Calu3 (cell line): Measurements from ENCODE around the gene CFAP299. TPM values are rescaled to one million over a fixed set of nuclear protein-coding genes. Genes with fewer than 3 reads are reported as not detected.
"Not testable (repeated sequence)": the region's sequence is repeated elsewhere in the genome, so short reads cannot be mapped to it uniquely, and the experiment has no call there.

Experiments used
- BruUV-seq: library from RNA; stranded (reverse); fragments of 400-500 nt; replicated peaks from 2 replicates; lab custom pipeline; 2021; lab: Mats Ljungman, UMichigan
- CTCF ChIA-PET: fragments of 300-600 bp; sonication (Branson Sonifier 250); formaldehyde crosslinking; loops from one replicate; lab custom pipeline; 2022; ENCODE audit warnings: antibody characterized with exemption; lab: Charles Lee
- DNase-seq: peaks from one replicate; pipeline ENCODE4 v3.0.0; 2022
- H3K27ac Mint-ChIP-seq: one replicate; pipeline ENCODE4 v1.8.0; 2022; ENCODE audit warnings: mixed read lengths; ENCODE audit not compliant: unreplicated experiment
- H3K27me3 Mint-ChIP-seq: one replicate; pipeline ENCODE4 v1.8.0; 2022; ENCODE audit warnings: mixed read lengths; ENCODE audit not compliant: unreplicated experiment
- H3K36me3 Mint-ChIP-seq: one replicate; pipeline ENCODE4 v1.8.0; 2022; ENCODE audit warnings: mild to moderate bottlenecking, moderate library complexity, mixed read lengths; ENCODE audit not compliant: insufficient read depth, unreplicated experiment
- H3K4me1 Mint-ChIP-seq: one replicate; pipeline ENCODE4 v1.8.0; 2022; ENCODE audit warnings: mild to moderate bottlenecking, low read depth, mixed read lengths; ENCODE audit not compliant: unreplicated experiment
- H3K4me3 Mint-ChIP-seq: one replicate; pipeline ENCODE4 v1.8.0; 2022; ENCODE audit warnings: mild to moderate bottlenecking, low read depth, moderate library complexity, mixed read lengths; ENCODE audit not compliant: unreplicated experiment
- H3K9me3 Mint-ChIP-seq: one replicate; pipeline ENCODE4 v1.8.0; 2022; ENCODE audit warnings: low read depth, mixed read lengths; ENCODE audit not compliant: unreplicated experiment
- intact Hi-C: fragments of 100-400 bp; cut with micrococcal nuclease; formaldehyde crosslinking; loops from one replicate; pipeline ENCODE4 v1.10.0; 2022; ENCODE audit not compliant: unreplicated experiment
- total RNA-seq: library from RNA; stranded (reverse); gene quantifications from 2 replicates; pipeline ENCODE4 v1.2.3, GENCODE V29; 2022
- TF ChIP-seq, protein P1 (sequence below): fragments of 200-600 bp; IDR thresholded peaks from one replicate; pipeline ENCODE4 v1.8.0; 2022; ENCODE audit warnings: antibody characterized with exemption; ENCODE audit not compliant: unreplicated experiment

CFAP299 gene
- total RNA-seq, 1 experiment from 2014 or later: not detected

DNA sequence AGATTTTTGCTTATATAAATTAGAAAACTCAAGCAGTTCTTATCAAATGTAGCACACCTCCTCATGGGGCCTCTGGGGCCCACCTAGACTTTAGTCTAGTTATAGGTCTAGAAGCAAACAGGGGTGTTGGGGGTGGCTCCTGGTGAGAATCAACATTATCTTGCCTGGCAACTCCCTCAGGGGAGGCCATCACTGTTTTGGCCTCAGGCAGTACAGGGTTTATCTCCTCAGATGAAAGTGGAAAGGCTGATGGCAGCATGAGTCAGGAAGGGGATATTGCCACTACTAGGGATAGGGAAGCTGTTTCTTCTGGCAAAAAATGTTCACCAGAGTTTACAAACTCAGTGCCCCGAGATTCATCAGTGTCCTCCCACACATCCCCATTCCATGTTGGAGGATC, 462.6 kb downstream of the CFAP299 start:
- CTCF ChIA-PET: no interaction called here
- intact Hi-C loops: no loop called here
- BruUV-seq: no TSS peak

DNA sequence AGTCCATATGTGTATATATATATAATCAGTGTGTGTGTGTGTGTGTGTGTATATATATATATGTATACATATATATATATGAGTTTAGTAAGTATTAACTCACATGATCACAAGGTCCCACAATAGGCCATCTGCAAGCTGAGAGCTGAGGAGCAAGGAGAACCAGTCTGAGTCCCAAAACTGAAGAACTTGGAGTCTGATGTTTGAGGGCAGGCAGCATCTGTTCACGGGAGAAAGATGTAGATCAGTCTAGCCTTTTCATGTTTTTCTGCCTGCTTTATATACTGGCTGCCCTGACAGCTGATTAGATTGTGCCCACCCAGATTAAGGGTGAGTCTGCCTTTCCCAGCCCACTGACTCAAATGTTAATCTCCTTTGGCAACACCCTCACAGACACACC, 465.2 kb downstream of the CFAP299 start:
- H3K27ac Mint-ChIP-seq, BruUV-seq, DNase-seq, H3K9me3 Mint-ChIP-seq, CTCF ChIA-PET, H3K4me3 Mint-ChIP-seq, H3K36me3 Mint-ChIP-seq, H3K4me1 Mint-ChIP-seq, H3K27me3 Mint-ChIP-seq, intact Hi-C loops: not testable (repeated sequence)

More for the DNA sequence above, 462.6 kb downstream of the CFAP299 start:
- Mint-ChIP-seq H3K27ac (no peak overlapping the region), H3K4me1 (no peaks in the 10 kb centered on the region), H3K9me3 (peaks cover 2% of the 10 kb centered on the region), H3K4me3 (no peak overlapping the region), H3K27me3 (no peaks in the 10 kb centered on the region), H3K36me3 (no peaks in the 10 kb centered on the region)
- TF ChIP-seq, protein P1, sequence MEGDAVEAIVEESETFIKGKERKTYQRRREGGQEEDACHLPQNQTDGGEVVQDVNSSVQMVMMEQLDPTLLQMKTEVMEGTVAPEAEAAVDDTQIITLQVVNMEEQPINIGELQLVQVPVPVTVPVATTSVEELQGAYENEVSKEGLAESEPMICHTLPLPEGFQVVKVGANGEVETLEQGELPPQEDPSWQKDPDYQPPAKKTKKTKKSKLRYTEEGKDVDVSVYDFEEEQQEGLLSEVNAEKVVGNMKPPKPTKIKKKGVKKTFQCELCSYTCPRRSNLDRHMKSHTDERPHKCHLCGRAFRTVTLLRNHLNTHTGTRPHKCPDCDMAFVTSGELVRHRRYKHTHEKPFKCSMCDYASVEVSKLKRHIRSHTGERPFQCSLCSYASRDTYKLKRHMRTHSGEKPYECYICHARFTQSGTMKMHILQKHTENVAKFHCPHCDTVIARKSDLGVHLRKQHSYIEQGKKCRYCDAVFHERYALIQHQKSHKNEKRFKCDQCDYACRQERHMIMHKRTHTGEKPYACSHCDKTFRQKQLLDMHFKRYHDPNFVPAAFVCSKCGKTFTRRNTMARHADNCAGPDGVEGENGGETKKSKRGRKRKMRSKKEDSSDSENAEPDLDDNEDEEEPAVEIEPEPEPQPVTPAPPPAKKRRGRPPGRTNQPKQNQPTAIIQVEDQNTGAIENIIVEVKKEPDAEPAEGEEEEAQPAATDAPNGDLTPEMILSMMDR: no peak
- DNase-seq: no peak

DNA sequence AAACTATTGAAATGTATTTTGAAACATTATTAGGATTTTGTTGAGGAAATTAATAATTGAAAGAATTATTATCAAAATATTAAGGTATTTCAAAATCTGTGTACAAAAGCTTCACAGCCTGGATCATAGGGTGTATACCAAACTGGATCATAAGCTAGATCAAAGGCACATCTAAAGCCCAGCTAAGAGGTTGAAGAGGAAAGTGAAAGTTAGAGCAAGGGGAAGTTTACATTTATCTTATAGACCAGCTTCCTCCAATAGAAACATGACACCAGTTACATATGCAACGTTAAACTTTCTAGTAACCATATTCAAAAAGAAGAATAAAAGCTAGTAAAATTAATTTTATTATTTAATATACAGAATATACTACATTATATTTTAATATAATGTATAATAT, 467.8 kb downstream of the CFAP299 start:
- Mint-ChIP-seq H3K4me1 (no peaks in the 10 kb centered on the region), H3K4me3 (no peak overlapping the region)
- intact Hi-C loops: no loop called here

DNA sequence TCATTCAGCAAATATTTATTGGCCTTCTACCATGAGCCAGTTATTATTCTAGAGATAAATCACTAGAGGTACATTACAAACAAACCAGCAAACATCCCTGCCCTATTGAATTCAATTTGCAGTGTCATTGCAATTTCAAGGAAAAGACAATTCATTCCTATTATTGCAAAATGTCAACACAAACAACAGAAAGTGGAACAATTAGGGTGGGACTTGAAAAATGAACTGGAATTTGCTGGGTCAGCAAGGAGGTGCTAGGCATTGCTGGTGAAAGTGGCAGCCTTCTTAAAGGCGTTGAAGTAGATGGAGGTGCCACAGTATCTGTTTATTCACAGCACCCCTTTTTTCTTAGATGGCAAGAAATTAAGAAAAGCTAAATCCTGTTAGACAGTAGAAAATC, 470.9 kb downstream of the CFAP299 start:
- Mint-ChIP-seq H3K4me3 (no peak overlapping the region), H3K36me3 (no peaks in the 10 kb centered on the region), H3K9me3 (no peaks in the 10 kb centered on the region), H3K27ac (no peak overlapping the region), H3K4me1 (no peaks in the 10 kb centered on the region), H3K27me3 (no peaks in the 10 kb centered on the region)
- TF ChIP-seq, protein P1: no peak
- intact Hi-C loops: no loop called here
- BruUV-seq: no TSS peak
- CTCF ChIA-PET: no interaction called here
- DNase-seq: no peak

More for the DNA sequence above, 467.8 kb downstream of the CFAP299 start:
- no peak overlapping the region for H3K27ac Mint-ChIP-seq
- TF ChIP-seq, protein P1: no peak
- H3K9me3 Mint-ChIP-seq: no peaks in the 10 kb centered on the region
- CTCF ChIA-PET: no interaction called here
- no TSS peak for BruUV-seq
- H3K27me3 Mint-ChIP-seq: no peaks in the 10 kb centered on the region
- DNase-seq: no peak
- no peaks in the 10 kb centered on the region for H3K36me3 Mint-ChIP-seq

DNA sequence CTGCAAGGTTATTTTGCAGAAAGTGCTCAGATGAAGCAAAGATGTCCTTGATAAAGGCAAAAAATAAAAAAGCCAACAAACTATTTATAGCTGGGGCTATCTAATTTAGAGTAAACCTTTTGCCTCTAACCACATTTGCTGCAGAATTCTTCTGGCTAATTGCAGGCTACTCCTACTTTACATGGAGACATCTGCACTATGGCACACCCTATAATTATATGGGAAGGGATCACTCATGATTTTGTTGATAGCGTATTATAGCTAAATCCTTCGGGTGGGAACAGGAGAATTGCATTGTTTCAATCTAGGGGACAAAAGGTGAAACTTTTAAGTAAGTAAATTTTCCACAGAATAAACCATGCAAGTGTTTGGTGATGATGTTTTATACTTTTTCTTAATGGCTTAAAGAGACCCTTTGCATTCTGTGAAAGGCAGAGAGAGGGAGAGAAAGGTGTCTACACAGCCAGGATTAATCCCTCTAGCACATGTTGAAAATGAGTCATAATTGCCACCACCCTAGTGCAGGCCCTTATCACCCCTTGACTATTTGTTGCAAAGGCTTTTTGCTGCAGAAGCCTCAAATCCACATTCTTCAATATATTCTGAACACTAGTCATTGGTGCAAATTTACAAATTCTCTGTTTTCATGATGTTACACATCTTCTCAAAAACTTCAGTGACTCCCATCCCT, 473.7 kb downstream of the CFAP299 start:
- Mint-ChIP-seq H3K27ac (no peak overlapping the region), H3K27me3 (no peaks in the 10 kb centered on the region), H3K9me3 (no peaks in the 10 kb centered on the region), H3K4me1 (no peaks in the 10 kb centered on the region), H3K4me3 (no peak overlapping the region), H3K36me3 (no peaks in the 10 kb centered on the region)
- no peak for DNase-seq
- TF ChIP-seq, protein P1: no peak
- no TSS peak for BruUV-seq
- intact Hi-C loops: no loop called here
- CTCF ChIA-PET: no interaction called here
